Measurements from ENCODE around the gene TNFRSF13B. TPM values are rescaled to one million over a fixed set of nuclear protein-coding genes. Genes with fewer than 3 reads are reported as not detected.

The TNFRSF13B gene
- total RNA-seq, 6 experiments from 2014 or later = not detected

GRCh38 chr17:16988749-16989229 lies 16.9 kb upstream of the TNFRSF13B start:
- H3K4me3 Mint-ChIP-seq = no peak overlapping the region
- H3K27me3 Mint-ChIP-seq (ENCODE audit: insufficient read depth) = no peaks in the 10 kb centered on the region; the same call in 1 of the 2 replicates
- DNase-seq = no peak
- no peak for TF ChIP-seq CTCF (IDR thresholded peaks at IDR 0.05)
- H3K4me1 Mint-ChIP-seq (ENCODE audit: low read depth) = peaks cover 48% of the 10 kb centered on the region
- H3K27ac Mint-ChIP-seq = peak overlapping the region; percentile 81
- no peaks in the 10 kb centered on the region for H3K36me3 Mint-ChIP-seq (ENCODE audit: low read depth)
- H3K9me3 Mint-ChIP-seq = no peaks in the 10 kb centered on the region

- Mint-ChIP-seq H3K4me3 (peak overlapping the region; percentile 45; the same call in 1 of the 2 replicates), H3K27ac (peak overlapping the region; percentile 81), H3K9me3 (no peaks in the 10 kb centered on the region), H3K27me3 (ENCODE audit: insufficient read depth) (no peaks in the 10 kb centered on the region; the same call in 1 of the 2 replicates), H3K36me3 (ENCODE audit: low read depth) (no peaks in the 10 kb centered on the region), H3K4me1 (ENCODE audit: low read depth) (peaks cover 48% of the 10 kb centered on the region)
- DNase-seq = peak; percentile 87
- no peak for TF ChIP-seq CTCF (IDR thresholded peaks at IDR 0.05)
Observed at GRCh38 chr17:16987830-16988601, 16.1 kb upstream of the TNFRSF13B start.

GRCh38 chr17:16987066-16987829 lies 15.3 kb upstream of the TNFRSF13B start:
- Mint-ChIP-seq H3K27me3 (ENCODE audit: insufficient read depth) (no peaks in the 10 kb centered on the region; the same call in 1 of the 2 replicates), H3K9me3 (no peaks in the 10 kb centered on the region), H3K4me1 (ENCODE audit: low read depth) (peaks cover 48% of the 10 kb centered on the region), H3K27ac (no peak overlapping the region), H3K4me3 (no peak overlapping the region), H3K36me3 (ENCODE audit: low read depth) (no peaks in the 10 kb centered on the region)
- no peak for TF ChIP-seq CTCF (IDR thresholded peaks at IDR 0.05)
- no peak for DNase-seq

- TF ChIP-seq CTCF (IDR thresholded peaks at IDR 0.05) = no peak
- Mint-ChIP-seq H3K4me1 (ENCODE audit: low read depth) (peaks cover 48% of the 10 kb centered on the region), H3K9me3 (no peaks in the 10 kb centered on the region), H3K27ac (no peak overlapping the region), H3K4me3 (no peak overlapping the region), H3K36me3 (ENCODE audit: low read depth) (no peaks in the 10 kb centered on the region), H3K27me3 (ENCODE audit: insufficient read depth) (no peaks in the 10 kb centered on the region; the same call in 1 of the 2 replicates)
- no peak for DNase-seq
Observed at GRCh38 chr17:16986391-16986790, 14.5 kb upstream of the TNFRSF13B start.

GRCh38 chr17:16981928-16982327 lies 10.0 kb upstream of the TNFRSF13B start:
- no peak overlapping the region for H3K4me3 Mint-ChIP-seq
- no peaks in the 10 kb centered on the region for H3K9me3 Mint-ChIP-seq
- no peak overlapping the region for H3K27ac Mint-ChIP-seq
- no peak for DNase-seq
- no peaks in the 10 kb centered on the region; the same call in 1 of the 2 replicates for H3K27me3 Mint-ChIP-seq (ENCODE audit: insufficient read depth)
- H3K36me3 Mint-ChIP-seq (ENCODE audit: low read depth) = no peaks in the 10 kb centered on the region
- H3K4me1 Mint-ChIP-seq (ENCODE audit: low read depth) = peaks cover 45% of the 10 kb centered on the region
- TF ChIP-seq CTCF (IDR thresholded peaks at IDR 0.05) = no peak

Data from HFFc6 (cell line).